Natural killer cell (primary cell): ENCODE results near the gene RXRA. TPM values are rescaled to one million over a fixed set of nuclear protein-coding genes. Genes with fewer than 3 reads are reported as not detected.

Experiments
- ATAC-seq, 3 donors: fragments of 150-1000 bp in 2 of 3; fragments of 200-7000 bp in 1 of 3; cut with Tn5 transposase; 1 replicate in 1 of 3; 2 replicates in 2 of 3; pipeline ENCODE4 v1.10.0; 2021; ENCODE audit warnings: mild to moderate bottlenecking in 2 of 3, moderate library complexity in 2 of 3
- DNase-seq, 2 donors: peaks; one replicate each; pipeline versions ENCODE4 v3.0.0 to v3.0.0-alpha.2; 2013 to 2021; ENCODE audit warnings: mixed read lengths in 1 of 2
- H3K27ac ChIP-seq: one replicate; pipeline ENCODE4 v1.5.1; 2013; ENCODE audit warnings: mild to moderate bottlenecking, low read length
- H3K27me3 ChIP-seq: one replicate; pipeline ENCODE4 v1.6.1; 2013; ENCODE audit warnings: low read length; ENCODE audit not compliant: control insufficient read depth, insufficient read depth
- H3K36me3 ChIP-seq: one replicate; pipeline ENCODE4 v1.6.1; 2013; ENCODE audit warnings: low read length; ENCODE audit not compliant: control insufficient read depth, insufficient read depth
- H3K4me1 ChIP-seq: one replicate; pipeline ENCODE4 v1.6.1; 2013; ENCODE audit warnings: low read length; ENCODE audit not compliant: control insufficient read depth, insufficient read depth
- H3K4me3 ChIP-seq: one replicate; pipeline ENCODE4 v1.5.1; 2013; ENCODE audit warnings: low read length
- H3K9me3 ChIP-seq: one replicate; pipeline ENCODE4 v1.6.1; 2013; ENCODE audit warnings: low read length; ENCODE audit not compliant: control insufficient read depth, insufficient read depth
- H3K27ac Mint-ChIP-seq, 2 donors: one replicate each; pipeline ENCODE4 v1.8.0; 2022; ENCODE audit warnings: mild to moderate bottlenecking in 2 of 2, mixed read lengths in 2 of 2, moderate library complexity in 1 of 2
- H3K27me3 Mint-ChIP-seq, 2 donors: one replicate each; pipeline ENCODE4 v1.8.0; 2022; ENCODE audit warnings: low read depth in 2 of 2, mixed read lengths in 2 of 2
- H3K36me3 Mint-ChIP-seq: one replicate; pipeline ENCODE4 v1.8.0; 2022; ENCODE audit warnings: mixed read lengths
- H3K4me1 Mint-ChIP-seq, 2 donors: one replicate each; pipeline ENCODE4 v1.8.0; 2022; ENCODE audit warnings: mixed read lengths in 2 of 2
- H3K4me3 Mint-ChIP-seq: one replicate; pipeline ENCODE4 v1.8.0; 2022; ENCODE audit warnings: mild to moderate bottlenecking, moderate library complexity, mixed read lengths
- H3K9me3 Mint-ChIP-seq, 2 donors: one replicate each; pipeline ENCODE4 v1.8.0; 2022; ENCODE audit warnings: mixed read lengths in 2 of 2
- WGBS: methylation state at CpG from one replicate; pipeline ENCODE4 v1.1.7; 2013; ENCODE audit warnings: missing lambda C conversion rate; ENCODE audit not compliant: insufficient coverage; 5-methylcytosine and 5-hydroxymethylcytosine counted together
- intact Hi-C: fragments of 100-400 bp; cut with micrococcal nuclease; formaldehyde crosslinking; loops from one replicate; pipeline ENCODE4 v1.14.2; 2022
- total RNA-seq, 4 donors: library from RNA; stranded (reverse); fragments of 120-200 nt in 1 of 4; gene quantifications; one replicate each; pipeline versions ENCODE4 v1.2.3 to v1.2.4, GENCODE V29; 2013 to 2022
- TF ChIP-seq, protein P1 (sequence below): fragments of 200-600 bp; IDR thresholded peaks from one replicate; pipeline ENCODE4 v1.8.0; 2022; ENCODE audit warnings: antibody characterized with exemption

Gene RXRA
- total RNA-seq, 3 donors from 2014 or later (not counting 1 experiment from before 2014, with no cell fraction given): 30.9 to 64.1 (median 42.2) TPM

DNA sequence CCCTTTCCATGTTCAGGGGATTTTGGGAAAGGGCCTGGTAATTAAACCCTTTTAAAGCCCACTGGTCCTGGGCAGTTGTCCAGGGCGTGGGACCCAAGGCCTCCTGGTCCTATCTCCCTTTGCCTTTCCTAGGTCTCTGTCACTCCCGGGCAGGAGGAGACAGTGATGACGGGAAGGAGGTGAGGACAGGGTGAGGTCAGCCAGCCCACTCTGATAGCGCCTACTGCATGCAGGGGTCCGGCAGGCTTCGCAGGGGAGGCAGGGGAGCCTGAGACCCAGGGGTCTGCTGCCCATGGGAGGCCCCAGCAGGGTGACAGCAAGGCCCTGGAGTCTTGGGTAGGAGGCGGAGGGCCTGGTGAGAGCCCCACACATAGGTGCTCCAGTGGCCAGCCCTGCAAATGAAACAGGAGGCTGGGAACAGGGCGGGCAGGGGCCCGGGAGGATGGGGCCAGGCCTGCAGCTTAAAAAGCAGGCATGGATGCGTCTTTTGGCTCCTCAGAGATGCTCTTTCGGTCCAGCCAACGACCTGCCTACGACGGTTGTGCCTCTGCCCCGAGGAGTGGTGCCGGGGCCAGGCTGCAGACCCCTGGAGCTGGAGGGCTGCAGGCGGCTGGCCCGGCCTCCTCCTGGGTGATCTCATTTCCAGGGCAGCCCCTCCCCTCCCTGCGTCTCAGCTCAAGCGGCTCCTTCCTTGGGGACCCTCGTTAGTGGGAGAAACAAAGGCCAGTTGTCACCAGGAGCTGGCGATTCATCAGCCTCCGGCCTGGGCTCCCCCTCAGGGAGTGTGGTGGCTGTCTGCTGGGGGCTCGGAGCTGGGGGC is 6.7 kb upstream of the RXRA start:
- Mint-ChIP-seq H3K4me1 (peaks cover 0 to 15% of the 10 kb centered on the region in 2 donors), H3K36me3 (no peaks in the 10 kb centered on the region), H3K4me3 (no peak overlapping the region), H3K27me3 (peaks cover 0 to 5% of the 10 kb centered on the region in 2 donors), H3K9me3 (no peaks in the 10 kb centered on the region), H3K27ac (no peak overlapping the region)
- ATAC-seq (no peak), DNase-seq (no peak)
- intact Hi-C loops: loop anchor here (10.0 kb wide), 2 partner anchors 75 to 155 kb away; partner anchors contain the start of gene RNU6ATAC
- no peaks in the 10 kb centered on the region for H3K27me3 ChIP-seq
- H3K27ac ChIP-seq: no peak overlapping the region
- no peaks in the 10 kb centered on the region for H3K36me3 ChIP-seq
- TF ChIP-seq, protein P1, sequence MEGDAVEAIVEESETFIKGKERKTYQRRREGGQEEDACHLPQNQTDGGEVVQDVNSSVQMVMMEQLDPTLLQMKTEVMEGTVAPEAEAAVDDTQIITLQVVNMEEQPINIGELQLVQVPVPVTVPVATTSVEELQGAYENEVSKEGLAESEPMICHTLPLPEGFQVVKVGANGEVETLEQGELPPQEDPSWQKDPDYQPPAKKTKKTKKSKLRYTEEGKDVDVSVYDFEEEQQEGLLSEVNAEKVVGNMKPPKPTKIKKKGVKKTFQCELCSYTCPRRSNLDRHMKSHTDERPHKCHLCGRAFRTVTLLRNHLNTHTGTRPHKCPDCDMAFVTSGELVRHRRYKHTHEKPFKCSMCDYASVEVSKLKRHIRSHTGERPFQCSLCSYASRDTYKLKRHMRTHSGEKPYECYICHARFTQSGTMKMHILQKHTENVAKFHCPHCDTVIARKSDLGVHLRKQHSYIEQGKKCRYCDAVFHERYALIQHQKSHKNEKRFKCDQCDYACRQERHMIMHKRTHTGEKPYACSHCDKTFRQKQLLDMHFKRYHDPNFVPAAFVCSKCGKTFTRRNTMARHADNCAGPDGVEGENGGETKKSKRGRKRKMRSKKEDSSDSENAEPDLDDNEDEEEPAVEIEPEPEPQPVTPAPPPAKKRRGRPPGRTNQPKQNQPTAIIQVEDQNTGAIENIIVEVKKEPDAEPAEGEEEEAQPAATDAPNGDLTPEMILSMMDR: no peak
- H3K4me3 ChIP-seq: no peak overlapping the region
- peaks cover 4% of the 10 kb centered on the region for H3K4me1 ChIP-seq
- no peaks in the 10 kb centered on the region for H3K9me3 ChIP-seq
- WGBS: 91% methylated on average over 24 of the region's 24 CpGs

GRCh38 chr9:134320126-134320867 is 6.0 kb upstream of the RXRA start:
- intact Hi-C loops: loop anchor here (10.0 kb wide), 2 partner anchors 75 to 155 kb away; partner anchors contain the start of gene RNU6ATAC
- WGBS: 88% methylated on average over 22 of the region's 22 CpGs

GRCh38 chr9:134320868-134321471 is 5.3 kb upstream of the RXRA start:
- H3K9me3 ChIP-seq: no peaks in the 10 kb centered on the region
- H3K4me1 Mint-ChIP-seq: peaks cover 0 to 20% of the 10 kb centered on the region in 2 donors
- 84% methylated on average over 22 of the region's 22 CpGs for WGBS
- H3K27me3 ChIP-seq: no peaks in the 10 kb centered on the region
- intact Hi-C loops: loop anchor here (10.0 kb wide), 2 partner anchors 74 to 156 kb away; partner anchors contain the start of gene RNU6ATAC
- H3K36me3 ChIP-seq: no peaks in the 10 kb centered on the region
- ATAC-seq: no peak
- H3K4me3 ChIP-seq: no peak overlapping the region
- no peak for DNase-seq
- H3K4me1 ChIP-seq: peaks cover 15% of the 10 kb centered on the region
- no peak overlapping the region for H3K27ac Mint-ChIP-seq
- no peak overlapping the region for H3K27ac ChIP-seq
- H3K4me3 Mint-ChIP-seq: no peak overlapping the region
- TF ChIP-seq, protein P1: no peak
- H3K36me3 Mint-ChIP-seq: no peaks in the 10 kb centered on the region
- peaks cover 0 to 5% of the 10 kb centered on the region in 2 donors for H3K27me3 Mint-ChIP-seq
- H3K9me3 Mint-ChIP-seq: no peaks in the 10 kb centered on the region

More at GRCh38 chr9:134320126-134320867, 6.0 kb upstream of the RXRA start:
- Mint-ChIP-seq H3K36me3 (no peaks in the 10 kb centered on the region), H3K4me1 (peaks cover 0 to 20% of the 10 kb centered on the region in 2 donors), H3K4me3 (no peak overlapping the region), H3K27ac (no peak overlapping the region), H3K27me3 (peaks cover 0 to 5% of the 10 kb centered on the region in 2 donors), H3K9me3 (no peaks in the 10 kb centered on the region)
- Histone ChIP-seq H3K4me3 (no peak overlapping the region), H3K36me3 (no peaks in the 10 kb centered on the region), H3K9me3 (no peaks in the 10 kb centered on the region), H3K27me3 (no peaks in the 10 kb centered on the region), H3K4me1 (peaks cover 11% of the 10 kb centered on the region), H3K27ac (no peak overlapping the region)
- TF ChIP-seq, protein P1: no peak
- DNase-seq: peak in 1 of 2 donors; percentile 58
- ATAC-seq: no peak
